Measurements from ENCODE around the gene POU5F1.
A peak's percentile ranks its signal among the peaks of the same experiment; 100 is the strongest.

The POU5F1 gene

DNA sequence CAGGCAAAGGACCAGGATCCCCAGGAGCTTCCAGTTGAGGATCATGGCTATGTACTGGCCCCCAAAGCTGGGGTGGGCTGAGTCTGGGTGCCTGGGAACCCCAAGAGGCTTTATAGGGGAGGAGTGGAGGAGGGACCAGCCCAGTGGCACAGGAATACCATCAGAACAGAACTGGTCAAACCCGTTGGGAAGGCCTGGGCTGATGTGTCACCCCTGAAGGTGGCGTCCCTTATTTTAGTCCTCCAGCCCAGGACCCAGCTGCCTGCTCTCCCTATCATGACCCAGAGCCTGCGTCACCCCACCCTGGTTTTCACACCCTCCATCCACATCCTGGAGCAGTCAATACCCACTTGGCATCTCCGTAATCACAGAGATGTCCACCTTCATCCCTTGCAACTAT lies 31.5 kb downstream of the POU5F1 start, which contains the start of gene PSORS1C2:
Gene PSORS1C2, minus strand, starts transcription at position 85 of the 400 bp plus-strand sequence. Its CDS starts 40 bp downstream, at position 45.
- DNase-seq, result no peak

DNA sequence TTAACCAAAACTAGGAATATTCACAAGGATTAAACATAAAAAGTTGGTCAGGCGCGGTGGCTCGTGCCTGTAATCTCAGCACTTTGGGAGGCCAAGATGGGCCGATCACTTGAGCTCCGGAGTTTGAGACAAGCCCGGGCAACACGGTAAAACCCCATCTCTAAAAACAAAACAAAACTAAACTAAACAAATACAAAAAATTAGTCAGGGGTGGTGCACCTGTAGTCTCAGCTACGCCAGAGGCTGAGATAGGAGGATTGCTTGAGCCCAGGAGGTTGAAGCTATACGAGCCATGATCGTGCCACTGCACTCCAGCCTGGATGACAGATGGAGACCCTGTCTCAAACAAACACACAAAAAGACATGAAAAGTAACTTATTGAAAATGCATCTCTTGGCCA lies 34.8 kb downstream of the POU5F1 start:
- no peak for DNase-seq

DNA sequence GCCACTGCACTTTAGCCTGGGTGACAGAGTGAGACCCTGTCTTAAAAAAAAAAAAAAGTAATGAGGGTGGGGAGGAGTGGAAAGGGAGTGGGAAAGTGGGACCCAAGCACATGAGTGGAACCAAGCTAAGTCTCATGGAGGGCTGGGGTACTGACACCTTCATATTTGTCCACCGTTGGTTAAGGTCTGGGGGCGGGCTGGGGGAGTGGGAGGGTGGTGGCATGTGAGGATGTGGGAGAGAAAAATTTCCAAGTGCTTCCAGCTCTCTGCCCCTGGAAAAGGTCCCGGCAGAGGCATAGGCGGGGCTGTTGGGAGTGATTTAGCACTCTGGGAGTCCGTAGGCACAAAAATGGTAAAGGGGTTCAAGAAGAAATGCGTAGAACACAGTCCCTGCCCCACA lies 37.7 kb downstream of the POU5F1 start:
- DNase-seq, result no peak

DNA sequence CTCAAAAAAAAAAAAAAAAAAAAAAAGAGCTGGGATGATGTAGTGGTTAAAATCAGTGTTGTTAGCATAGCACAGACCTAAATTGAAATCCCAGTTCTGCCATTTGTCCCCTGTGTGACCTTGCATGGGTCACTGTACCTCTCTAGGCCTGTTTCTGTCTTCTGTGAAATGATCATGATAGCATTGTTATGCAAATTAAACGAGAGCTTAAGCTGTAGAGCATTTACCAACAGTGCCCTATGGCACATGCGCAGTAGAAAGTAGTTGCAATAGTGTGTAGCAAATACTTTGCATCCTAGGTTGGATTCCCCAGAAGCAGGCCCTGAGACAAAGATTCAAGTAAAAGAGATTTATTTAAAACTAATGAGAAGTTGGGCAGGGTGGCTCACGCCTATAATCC lies 38.9 kb downstream of the POU5F1 start:
- no peak for DNase-seq

DNA sequence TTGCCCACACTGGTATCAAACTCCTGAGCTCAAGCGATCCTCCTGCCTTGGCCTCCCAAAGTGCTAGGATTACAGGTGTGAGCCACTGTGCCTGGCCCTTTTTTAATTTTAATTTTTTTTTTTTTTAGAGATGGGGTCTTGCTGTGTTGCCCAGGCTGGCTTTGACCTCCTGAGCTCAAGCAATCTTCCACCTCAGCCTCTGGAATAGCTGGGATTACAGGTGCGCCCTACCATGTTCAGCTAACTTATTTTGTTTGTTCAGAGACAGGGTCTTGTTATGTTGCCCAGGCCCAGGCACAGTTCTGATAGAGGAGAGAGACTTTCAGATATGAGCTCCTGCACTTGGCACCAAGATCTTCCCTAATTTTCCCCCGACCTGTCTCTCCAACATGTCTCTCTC lies 39.7 kb downstream of the POU5F1 start:
- no peak for DNase-seq

DNA sequence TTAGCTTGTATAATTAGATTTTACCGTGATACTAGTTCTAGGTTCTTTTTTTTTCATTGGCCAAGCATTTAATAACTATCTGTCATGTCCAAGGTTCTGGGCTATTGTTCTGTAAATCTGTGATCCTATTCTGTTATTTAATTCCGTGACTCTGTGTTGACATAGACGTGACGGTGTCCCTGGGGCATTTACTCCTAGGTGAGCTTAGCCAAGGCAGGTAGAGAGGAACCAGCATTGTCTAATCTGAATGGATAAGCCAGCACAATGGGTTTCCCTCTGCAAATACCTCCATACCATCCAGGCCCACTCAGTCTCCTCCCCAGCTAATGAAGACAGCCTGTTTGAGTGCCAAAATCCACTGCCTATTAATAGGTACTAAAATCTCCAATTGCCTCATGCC lies 41.4 kb downstream of the POU5F1 start:
- no peak for DNase-seq

DNA sequence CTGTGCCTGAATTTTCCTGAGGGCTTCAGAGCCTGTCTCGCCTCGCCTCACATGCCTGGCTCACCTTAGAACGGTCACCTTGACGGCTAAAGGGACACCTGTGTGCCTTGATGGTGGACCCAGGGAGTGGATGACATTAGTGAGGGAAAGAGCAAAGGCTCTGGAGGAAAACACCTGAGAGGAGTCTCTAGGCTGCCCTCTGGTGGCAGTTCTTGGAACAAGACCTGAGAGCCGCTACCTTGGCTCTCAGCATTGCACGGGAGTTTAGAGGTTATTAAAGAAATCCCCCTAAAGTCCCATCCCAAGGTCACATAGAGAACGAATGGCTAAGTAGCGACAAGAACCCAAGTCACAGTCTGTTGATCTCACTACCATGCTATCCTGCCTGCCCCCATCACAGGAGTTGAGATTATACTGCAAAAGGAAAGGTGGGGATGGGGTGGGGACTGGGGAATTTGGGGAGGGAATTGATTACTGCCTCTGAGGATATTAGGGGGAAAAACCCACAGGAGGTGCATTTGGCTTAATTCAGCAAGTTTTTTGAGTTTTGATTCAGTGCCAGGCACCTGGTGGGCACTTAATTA lies 42.3 kb downstream of the POU5F1 start:
- no peak for DNase-seq

DNA sequence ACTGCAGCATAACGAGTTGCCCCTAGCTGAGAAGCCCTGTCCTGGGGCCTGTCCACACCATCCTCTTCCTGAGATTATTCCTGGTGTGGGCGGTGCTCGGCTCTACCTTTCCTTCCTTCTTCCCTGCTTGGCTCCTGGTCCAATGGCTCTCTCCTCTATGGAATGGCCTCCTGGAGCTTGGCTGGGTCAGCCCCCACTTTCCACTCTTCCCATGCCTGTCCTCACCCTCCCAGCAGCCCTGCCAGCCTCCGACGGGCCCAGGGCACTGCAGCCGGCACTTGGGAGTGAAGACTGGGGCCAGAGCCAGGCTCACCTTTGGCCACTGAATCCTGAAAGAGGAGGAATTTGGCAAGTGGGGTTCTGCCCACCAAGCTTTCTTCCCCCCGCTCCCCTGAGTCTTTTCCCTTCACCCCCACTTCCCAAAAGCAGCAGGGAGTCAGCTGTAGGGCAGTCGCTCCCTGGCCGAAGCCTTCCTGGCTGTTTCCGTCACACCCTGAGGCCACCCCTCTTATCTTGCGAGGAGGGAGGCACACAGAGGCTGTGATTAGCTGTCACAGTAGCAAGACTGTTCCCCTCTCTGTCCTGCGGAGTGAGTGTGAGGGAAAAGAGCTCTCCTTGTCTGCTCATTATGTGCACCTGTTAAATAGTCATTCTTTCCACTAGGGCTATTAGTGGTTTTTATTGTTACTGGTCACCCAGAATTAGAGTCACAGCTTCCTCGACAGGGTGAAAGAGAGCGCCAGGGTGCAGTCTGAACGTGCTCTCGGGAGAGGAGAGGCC lies 43.9 kb downstream of the POU5F1 start:
- no peak for DNase-seq

DNA sequence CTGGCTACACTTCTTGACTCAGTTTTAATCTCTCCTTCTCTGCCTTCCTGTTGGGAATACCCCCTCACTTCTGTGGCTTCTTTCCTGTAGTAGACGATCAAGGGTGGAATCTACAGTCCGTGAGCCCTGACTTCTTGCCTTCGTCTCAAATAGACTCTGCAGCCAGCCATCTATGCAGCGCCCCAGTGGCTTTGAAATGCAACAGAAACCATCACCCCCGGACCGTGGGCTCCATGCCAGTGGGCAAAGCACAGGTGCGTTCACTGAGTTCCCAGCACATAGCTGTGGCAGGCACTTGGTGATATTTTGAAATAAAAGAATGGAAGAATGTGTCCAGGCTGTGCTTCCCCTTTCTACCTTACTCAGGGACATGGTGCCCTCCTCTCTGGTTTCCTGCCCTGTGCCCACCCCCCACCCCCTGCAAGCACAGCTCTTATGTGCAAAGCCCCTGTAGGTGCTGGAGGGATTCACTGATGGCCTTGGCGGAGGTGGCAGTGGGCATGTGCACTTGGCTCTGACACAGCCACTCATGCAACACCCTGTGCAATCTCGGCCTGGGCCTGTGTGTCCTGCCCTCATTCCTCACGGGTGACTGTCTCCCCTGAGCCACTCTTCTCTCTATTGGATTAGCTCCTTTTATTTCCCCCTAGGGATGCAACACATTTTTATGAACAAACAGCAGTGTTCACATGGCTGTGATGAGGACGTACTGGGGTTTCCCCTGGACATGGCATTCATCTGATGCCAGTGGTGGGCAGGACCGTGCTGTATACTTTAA lies 44.7 kb downstream of the POU5F1 start:
- DNase-seq, result no peak

DNA sequence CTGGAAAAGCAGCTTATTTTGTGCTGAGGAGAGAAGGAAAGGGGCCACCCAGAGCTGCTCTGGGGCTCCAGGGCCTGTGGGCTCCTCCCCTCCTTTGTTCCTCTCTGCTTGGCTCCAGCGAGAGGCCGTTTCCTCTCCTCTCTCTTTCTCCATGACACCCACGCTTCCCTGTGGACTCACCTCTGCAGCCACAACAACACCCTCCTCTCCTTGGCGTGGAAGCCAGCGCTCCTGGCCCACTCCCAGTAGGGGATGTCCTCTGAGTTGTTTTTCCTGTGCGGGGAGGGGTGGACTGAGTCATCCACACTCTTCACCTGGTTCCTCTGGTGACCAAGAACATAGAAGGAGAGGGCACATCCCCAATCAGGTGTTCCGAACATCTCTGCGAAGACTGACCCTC lies 45.3 kb downstream of the POU5F1 start:
- peak; percentile 66 for DNase-seq

DNA sequence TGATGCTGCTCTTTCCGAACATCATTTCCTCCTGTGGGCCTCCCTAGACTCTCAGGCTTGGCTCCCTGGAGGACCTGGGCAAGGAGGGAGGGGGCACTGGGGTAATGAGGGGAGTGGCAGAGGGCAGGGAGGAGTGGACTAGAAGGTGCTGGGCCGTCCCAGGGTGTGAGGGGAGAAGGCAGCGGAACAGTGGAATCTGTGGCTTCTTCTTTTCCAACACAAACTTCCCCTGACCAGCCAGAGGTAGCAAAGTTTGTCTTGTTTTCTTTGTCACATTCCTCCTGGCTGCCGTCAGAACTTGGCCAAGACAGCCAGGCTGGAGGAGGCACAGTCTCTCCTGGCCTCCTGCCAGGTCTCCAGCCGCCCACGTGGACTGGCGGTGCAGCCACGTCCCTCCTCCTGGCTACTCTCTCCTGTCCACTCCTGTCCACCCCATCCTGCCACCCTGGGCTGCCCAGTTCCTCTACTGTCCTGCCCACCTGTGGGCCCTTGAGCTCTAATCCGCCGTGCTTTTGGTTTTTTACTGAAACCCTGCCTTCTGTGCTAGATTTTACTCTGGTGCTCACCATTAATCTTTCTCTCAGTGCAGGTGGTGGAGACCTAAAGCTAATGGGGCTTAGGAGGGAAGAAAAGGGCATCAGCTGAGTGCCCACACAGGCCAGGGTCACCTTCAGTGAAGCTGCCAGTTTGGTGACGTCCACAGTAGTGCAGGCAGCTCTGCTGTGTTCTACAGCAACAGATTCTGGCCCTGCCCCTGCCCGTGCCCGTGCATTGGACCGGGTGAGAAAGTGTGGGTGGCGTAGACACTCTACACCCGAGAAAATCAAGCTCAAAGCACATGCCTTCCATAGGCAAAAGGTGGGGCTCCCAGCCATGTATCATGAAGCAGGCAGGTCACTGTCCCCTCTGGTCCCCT lies 47.4 kb downstream of the POU5F1 start:
- DNase-seq, result peak; percentile 83

DNA sequence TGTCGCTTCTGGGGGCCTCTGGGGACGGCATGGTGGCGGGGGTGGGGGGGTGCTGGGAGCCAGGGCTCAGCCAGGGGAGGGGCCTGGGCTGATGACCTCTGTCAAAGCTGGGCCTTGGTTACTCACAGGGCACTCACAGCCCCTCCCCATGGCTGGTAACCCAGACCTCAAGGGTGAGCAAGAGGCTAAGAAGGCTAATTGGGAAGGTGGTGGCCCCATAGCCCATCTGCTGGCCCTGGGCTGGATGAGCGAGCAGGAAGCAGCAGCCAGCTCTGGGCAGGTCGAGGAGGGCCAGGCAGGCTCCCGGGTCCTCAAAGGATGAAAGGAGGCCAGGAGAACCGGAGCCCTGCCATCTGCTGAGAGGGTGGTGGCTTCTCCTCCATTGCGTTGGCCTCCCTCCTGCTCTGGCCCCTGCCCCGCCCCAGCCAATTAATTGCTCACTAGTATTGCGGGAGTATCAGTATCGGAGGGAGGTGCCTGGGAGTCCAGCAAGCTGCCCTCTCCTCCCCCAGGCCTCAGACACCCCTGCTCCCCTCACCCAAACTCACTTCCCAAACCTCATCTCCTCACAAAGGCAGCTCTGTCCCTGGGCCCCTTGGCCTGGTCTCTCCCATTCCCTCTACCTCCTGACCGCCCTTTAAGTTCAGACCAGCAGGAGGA lies 49.2 kb downstream of the POU5F1 start:
- no peak for DNase-seq

DNA sequence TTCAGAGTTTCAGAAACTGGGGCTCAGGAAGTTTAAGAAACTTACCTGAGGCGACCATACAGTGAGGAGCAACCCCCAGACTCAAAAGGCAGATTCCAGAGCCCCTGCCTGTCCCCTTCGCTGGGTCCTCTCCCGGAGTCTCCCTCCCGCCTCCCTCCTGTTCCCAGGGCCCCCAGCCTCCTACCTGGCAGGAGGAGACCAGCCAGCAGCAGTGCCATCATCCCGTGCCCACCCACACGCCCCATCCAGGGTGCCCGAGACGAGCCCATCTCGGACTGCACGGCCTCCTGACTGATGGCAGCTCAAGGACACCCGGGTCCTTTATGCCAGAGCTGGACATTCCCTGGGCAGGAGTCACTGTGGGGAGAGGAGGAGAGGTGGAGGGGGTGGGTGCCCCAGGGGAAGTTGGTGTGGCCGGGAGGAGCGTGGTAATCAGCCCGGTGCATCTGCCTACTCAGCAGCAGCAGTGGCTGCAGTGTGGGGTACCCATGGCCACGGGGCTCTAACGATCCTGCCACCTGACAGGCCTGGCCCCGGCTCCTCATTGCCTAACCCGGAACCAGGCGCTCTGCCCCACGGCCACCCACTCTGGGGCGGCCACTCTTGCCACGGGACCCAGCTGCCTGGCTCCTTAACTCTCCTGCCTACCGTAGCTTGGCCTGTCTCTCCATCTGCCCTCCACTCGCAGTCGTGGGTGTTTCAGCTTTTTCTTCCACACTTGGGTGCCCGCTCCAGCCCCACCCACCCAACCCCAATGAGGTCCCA lies 50.1 kb downstream of the POU5F1 start, which contains the start of gene CDSN:
Gene CDSN, minus strand, starts transcription at position 296 of the 765 bp plus-strand sequence. Its CDS starts 27 bp downstream, at position 269.
- no peak for DNase-seq

DNA sequence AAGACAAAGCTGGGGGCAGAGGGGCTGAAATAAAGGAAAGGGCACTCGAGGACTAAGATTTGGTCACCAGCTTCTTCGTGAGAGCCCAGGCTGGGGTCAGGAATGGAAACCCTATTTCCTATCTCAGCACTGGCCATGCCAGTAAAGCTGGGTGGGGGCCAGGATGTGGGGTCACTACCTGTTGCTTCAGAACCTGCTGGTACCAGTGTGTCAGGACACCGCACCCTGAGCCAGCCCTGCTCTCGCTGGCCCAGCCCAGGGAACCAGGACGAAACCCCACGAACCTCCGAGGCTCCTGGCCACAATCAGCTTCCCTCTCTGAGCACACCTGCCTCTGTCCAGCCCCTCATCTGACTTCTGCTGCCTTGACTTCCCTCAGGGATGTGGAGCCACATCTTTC lies 52.3 kb downstream of the POU5F1 start:
- DNase-seq, result no peak

DNA sequence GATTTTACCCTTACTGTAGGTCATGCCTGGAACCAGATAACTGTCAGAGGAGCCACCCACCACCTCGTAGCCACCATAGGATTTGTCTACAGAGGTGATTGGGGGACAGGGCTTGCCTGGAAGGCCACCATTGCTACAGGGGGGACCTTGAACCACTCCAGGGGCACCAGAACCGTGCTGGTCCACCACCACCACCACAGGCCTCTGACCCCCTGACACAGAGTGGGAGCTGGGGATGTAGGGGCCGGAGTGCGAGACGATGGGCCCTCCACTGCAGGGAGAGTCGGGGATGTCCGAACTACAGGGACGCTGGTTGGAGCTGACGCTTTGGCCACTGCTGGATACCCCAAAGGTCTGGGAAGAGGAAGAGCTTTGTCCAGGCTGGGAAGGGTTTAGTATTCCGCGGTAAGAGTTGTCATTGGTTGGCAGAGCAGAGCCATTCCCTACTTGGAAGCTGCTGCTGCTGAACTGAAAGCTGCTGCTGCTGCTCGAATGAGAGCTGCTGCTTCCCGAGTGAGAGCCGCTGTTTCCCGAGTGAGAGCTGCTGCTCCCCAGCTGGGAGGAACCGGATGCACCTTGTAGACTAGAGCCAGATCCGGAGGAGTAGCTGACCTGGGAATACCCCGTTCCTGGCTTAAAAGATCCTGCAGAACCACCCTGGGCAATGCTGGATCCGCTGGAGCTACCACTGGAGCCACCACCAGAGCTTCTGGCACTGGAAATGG lies 53.7 kb downstream of the POU5F1 start:
- DNase-seq, result no peak

DNA sequence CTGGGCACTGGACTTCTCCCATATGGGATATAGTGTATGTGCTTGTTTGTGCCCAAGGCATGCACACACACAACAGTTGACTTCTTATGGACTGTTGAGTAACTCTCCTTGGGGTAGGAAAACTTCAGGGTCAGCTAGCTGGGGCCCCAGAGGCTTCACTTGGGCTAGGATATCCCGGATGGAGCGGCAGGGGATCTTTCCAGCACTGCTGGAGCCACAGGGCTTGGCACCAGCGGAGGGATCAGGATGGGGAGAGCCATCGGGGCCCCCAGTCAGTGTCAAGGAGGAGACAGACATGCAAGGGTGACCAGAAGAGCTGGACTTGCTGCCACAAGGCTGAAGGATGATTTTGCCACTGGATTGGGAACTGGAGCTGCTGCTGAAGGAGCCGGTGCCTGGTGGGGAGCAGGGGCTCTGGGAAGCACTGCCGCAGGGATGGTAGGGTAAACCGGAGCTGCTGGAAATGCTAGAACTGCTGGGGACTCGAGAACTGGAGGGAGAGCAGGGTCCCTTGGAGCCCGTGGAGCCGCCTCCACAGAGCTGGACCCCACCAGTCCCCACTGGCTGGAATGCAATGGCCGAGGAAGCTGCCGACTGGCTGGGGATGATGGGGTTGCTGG lies 54.4 kb downstream of the POU5F1 start:
- DNase-seq, result no peak

DNA sequence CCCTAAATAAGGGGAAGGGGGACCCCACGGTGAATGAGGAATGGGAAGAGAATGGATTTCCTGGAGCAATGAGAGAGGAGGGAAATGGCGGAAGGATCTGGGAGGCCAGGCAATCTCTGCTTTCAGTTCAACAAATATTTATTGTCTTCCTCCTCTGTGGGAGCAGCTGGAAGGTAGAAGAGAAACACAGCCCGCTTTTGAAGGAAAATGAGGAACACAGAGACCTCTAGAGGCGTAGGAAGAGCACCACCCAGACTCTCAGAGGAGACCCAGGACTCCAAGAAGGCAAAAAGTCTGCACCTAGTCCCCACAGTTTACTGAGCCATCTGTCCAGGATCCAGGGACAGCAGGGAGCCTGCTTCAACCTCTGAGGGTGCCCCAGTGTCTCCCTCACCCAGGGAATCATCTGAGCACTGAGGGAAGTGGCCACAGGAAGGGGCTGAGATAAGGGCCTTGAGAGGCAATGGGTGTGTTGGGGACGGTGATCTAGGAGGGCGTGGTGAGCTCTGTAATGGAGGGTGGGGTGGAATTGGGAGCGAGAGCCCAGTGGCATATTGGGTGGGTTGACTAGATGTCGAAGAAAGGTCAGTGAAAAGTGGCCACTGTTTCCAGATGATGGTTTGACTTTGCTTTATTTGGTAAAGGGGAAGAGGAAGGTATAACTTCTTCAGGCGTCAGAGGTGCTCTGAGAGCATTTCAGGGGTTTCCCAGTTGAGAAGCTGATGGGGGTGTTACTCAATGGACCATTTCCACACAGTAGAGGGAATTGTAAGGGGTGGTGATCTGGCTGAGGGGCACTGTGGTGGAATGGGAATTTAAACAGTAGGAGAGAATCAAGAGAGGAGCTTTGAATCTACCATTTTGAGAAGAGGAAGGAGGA lies 55.3 kb downstream of the POU5F1 start:
- no peak for DNase-seq

DNA sequence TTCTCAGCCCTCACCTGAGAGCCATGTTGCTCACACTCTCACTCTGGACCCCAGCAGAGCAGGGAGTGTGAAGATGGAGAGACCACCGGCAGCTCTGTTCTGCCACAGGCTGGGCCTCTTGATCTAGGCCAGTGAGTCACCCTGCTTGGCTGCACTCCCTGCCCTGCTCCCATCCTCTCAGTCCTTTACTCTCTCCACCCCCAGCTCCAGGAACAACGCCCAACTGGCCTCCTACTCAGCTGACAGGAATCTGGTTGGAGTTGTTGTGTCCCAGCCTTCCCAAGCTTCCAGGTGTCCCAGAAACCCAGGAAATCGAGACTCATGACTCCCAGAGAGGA lies 56.0 kb downstream of the POU5F1 start, which contains the start of gene PSORS1C1:
Gene PSORS1C1, plus strand, starts transcription at position 260 of the 338 bp plus-strand sequence. CDS start 14,833 bp downstream, outside the sequence.
- peak; percentile 81 for DNase-seq

Measured in femur (tissue), 1 donor.